ENCODE measurements around the gene PEX14.

The PEX14 gene

DNA sequence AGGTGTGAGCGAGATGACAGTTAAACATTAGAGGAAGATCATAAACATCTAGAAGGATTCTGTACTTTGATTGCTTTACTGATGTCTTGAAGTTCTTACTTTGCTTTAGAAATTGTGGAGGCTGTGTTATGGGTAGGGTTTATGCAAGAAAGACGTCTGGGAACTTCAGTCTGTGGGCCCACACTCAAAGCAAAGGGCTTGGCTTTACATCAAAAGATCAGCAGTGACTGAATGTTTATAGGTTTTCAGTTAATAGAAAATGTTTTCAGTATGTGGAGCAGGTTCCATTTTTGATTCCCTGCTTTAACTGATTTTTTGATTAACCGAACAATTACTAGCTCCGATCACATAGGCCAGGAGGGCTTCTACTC, 31.9 kb downstream of the PEX14 start:
- Mint-ChIP-seq H3K4me3 (no peak overlapping the region), H3K9me3 (no peaks in the 10 kb centered on the region), H3K36me3 (ENCODE audit: low read depth) (no peaks in the 10 kb centered on the region), H3K27me3 (ENCODE audit: low read depth) (peaks cover 11% of the 10 kb centered on the region), H3K4me1 (peaks cover 29% of the 10 kb centered on the region), H3K27ac (no peak overlapping the region)
- TF ChIP-seq, protein P1, sequence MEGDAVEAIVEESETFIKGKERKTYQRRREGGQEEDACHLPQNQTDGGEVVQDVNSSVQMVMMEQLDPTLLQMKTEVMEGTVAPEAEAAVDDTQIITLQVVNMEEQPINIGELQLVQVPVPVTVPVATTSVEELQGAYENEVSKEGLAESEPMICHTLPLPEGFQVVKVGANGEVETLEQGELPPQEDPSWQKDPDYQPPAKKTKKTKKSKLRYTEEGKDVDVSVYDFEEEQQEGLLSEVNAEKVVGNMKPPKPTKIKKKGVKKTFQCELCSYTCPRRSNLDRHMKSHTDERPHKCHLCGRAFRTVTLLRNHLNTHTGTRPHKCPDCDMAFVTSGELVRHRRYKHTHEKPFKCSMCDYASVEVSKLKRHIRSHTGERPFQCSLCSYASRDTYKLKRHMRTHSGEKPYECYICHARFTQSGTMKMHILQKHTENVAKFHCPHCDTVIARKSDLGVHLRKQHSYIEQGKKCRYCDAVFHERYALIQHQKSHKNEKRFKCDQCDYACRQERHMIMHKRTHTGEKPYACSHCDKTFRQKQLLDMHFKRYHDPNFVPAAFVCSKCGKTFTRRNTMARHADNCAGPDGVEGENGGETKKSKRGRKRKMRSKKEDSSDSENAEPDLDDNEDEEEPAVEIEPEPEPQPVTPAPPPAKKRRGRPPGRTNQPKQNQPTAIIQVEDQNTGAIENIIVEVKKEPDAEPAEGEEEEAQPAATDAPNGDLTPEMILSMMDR (IDR thresholded peaks at IDR 0.05; ENCODE audit: unreplicated experiment in 3 of 3): no peak

DNA sequence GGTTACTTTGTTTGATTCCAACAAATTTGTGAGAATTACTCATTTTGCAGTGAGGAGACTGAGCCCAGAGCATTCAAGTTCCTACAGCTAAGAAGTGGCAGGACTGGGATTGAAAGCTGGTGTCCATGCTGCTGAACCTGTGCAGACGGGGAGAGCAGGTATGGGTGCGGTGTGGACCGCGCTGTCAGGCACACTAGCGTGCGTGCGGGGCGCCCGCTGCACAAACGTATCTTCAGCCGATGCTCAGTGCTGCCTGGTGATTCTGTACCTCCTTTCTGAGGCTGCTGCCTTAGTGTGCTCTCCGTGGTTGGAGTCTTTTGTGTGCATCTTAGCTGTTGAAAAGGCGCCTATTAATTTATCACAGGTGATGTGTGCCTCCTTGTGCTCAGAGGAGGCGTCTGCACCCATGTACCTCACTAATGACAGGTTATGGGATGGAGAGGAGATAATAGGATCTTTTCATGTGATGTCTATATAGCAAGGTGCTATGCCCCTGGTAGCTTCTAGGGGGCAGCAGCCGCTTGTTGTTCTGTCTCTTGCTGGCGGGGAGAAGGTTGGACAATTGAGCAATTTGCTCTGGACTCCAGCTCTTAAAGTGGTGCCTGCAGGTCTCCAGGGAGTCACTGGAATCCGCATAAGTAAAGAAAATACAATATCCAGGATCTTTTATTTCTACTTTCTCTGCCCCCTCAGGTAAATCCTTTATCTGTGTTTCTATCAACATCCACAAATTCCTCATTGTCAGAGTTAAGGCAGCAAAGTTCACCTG, 32.5 kb downstream of the PEX14 start:
- H3K27me3 Mint-ChIP-seq (ENCODE audit: low read depth): peaks cover 11% of the 10 kb centered on the region
- no peaks in the 10 kb centered on the region for H3K36me3 Mint-ChIP-seq (ENCODE audit: low read depth)
- TF ChIP-seq, protein P1 (IDR thresholded peaks at IDR 0.05; ENCODE audit: unreplicated experiment in 3 of 3): peak; percentile 83 to 87 (median 84)
- peak overlapping the region in 2 of 3 experiments; percentile 70 to 95 for H3K27ac Mint-ChIP-seq
- H3K9me3 Mint-ChIP-seq: no peaks in the 10 kb centered on the region
- peaks cover 29% of the 10 kb centered on the region for H3K4me1 Mint-ChIP-seq
- no peak overlapping the region for H3K4me3 Mint-ChIP-seq

DNA sequence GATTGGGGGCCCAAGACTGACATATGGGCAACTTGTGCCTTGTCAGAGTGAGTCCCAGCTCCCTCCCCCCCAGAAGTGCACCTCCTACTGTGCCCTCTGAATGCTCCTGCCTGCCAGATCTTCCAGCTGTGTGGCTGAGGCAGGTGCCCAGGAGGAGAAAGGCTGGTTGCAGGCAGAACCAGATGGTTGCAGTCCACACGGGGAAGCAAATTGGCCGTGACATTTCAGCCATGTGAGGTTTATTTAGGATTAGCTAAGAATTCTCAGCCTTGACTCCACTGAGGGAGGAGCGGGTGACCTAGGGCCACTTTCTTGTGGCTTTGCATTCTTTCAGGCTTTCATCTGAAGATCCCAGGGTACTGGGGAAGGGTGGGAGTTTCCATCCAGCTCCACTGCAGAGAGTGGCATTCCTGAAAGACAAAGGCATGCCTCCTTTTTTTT, 33.8 kb downstream of the PEX14 start:
- no peak overlapping the region for H3K4me3 Mint-ChIP-seq

DNA sequence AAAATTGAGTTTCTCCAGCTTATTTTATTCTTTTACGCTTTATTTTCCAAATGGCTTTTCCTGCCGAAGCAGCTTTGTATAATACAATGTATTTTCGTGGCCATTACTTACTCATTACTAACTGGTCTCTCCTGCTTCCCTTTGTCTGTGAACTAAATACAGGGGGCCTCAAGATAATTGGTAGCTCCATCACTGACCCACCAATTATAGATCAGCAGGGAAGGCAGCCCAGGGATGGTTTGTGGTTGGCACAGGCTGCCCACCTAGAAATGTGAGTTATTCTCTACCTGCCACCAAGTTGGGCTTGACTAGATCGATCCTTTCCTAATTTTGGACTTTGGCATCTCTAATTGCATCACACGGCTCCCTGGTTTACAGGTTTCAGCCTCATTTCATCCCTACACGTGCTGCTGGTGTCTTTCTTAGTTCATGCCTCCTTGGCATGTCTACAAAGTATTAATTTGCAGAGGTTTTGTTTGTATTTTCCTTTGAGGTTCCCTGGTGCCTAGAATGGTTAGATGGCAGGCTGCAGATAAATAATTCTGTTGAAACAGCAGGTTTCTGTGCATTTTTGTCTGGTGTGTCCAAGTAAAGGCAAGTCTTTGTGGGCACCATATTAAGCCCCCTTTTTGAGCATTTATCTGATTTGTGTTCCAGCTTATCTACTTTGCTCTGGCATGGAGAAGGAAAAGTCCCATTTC, 35.2 kb downstream of the PEX14 start:
- H3K4me3 Mint-ChIP-seq: no peak overlapping the region
- H3K9me3 Mint-ChIP-seq: no peaks in the 10 kb centered on the region
- peaks cover 42% of the 10 kb centered on the region for H3K4me1 Mint-ChIP-seq
- peak overlapping the region in 1 of 3 experiments; percentile 14 for H3K27ac Mint-ChIP-seq
- H3K27me3 Mint-ChIP-seq (ENCODE audit: low read depth): peaks cover 4% of the 10 kb centered on the region
- H3K36me3 Mint-ChIP-seq (ENCODE audit: low read depth): no peaks in the 10 kb centered on the region
- TF ChIP-seq, protein P1 (IDR thresholded peaks at IDR 0.05; ENCODE audit: unreplicated experiment in 3 of 3): no peak

More for the DNA sequence above, 33.8 kb downstream of the PEX14 start:
- Mint-ChIP-seq H3K27me3 (ENCODE audit: low read depth) (peaks cover 11% of the 10 kb centered on the region), H3K36me3 (ENCODE audit: low read depth) (no peaks in the 10 kb centered on the region), H3K4me1 (peaks cover 29% of the 10 kb centered on the region), H3K9me3 (no peaks in the 10 kb centered on the region), H3K27ac (peak overlapping the region in 2 of 3 experiments; percentile 44 to 95)
- TF ChIP-seq, protein P1 (IDR thresholded peaks at IDR 0.05; ENCODE audit: unreplicated experiment in 3 of 3): no peak

DNA sequence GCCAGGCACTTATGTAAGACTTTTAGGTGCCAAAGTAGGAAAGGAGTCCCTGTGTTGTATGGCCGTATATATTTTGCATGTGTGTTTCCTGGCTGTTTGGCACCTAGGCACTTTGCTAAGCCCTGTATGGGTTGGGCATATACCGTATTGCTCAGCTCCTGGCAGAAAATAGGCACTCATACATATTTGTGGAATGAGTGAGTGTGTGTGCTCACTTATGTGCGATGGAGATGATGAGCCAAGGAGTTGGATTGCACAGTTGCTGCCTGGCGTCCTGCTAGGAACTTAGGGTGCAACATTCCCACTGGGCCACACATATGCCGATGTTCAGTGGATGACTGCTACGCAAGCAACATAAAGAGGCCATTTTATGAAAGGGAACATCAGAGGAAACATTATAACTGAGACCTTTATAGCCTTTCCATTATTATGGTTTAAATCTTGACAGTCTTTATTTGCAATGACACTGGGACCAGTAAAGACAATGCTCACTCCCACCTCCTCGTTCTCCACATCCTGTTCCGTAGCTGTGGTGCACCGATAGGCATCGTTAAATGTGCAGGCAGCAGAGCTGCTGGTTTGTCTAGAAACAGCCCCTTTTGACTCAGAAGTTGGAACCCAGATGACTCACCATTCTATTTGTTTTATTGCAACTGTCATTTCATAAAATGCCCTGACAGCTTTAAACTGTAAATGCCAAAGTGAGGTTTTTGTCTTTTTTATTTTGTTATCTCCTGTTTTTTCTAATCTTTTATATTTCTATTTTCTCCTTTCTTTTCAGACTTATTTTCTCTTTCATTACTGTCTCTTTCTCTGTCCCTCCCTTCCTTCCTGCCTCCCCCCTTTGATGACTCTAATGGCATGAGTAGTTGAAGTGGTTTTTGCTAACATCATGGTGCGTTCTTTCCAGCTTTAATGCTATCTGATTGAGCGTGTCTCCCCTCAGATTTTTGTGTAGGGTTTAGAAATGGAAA, 36.1 kb downstream of the PEX14 start:
- no peaks in the 10 kb centered on the region for H3K36me3 Mint-ChIP-seq (ENCODE audit: low read depth)
- H3K4me1 Mint-ChIP-seq: peaks cover 46% of the 10 kb centered on the region
- no peak overlapping the region for H3K4me3 Mint-ChIP-seq
- H3K27me3 Mint-ChIP-seq (ENCODE audit: low read depth): peaks cover 4% of the 10 kb centered on the region
- H3K27ac Mint-ChIP-seq: peak overlapping the region in 1 of 3 experiments; percentile 14
- no peaks in the 10 kb centered on the region for H3K9me3 Mint-ChIP-seq
- TF ChIP-seq, protein P1 (IDR thresholded peaks at IDR 0.05; ENCODE audit: unreplicated experiment in 3 of 3): no peak
